ENCODE measurements around the gene PABPN1L. TPM values are rescaled to one million over a fixed set of nuclear protein-coding genes. Genes with fewer than 3 reads are reported as not detected.

The PABPN1L gene
- total RNA-seq, 1 experiment from 2014 or later: not detected

DNA sequence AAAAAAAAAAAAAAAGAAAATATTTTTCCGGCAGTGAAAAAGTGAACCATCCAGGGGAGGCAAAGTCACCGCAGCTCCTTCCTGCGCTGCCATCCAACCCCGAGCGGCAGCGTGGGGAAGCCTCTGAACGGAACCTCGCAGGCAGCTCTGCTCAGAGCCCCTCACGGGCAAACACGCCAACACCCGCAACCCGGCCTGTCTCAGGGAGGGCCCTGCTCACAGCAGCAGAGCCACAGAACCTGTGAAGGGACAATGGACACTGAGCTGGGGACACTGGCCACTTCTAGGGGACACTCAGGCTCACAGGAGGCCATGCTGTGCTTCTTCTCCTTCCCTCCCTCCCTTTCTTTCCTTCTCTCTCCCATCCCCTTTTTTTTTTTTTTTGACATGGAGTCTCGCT, 33.4 kb downstream of the PABPN1L start:
- H3K14ac ChIP-seq (ENCODE audit: insufficient read depth, low read length): no peak overlapping the region
- no peaks in the 10 kb centered on the region for H3K4me1 ChIP-seq (ENCODE audit: insufficient read depth, low read length)
- no peak overlapping the region for H2BK120ac ChIP-seq (ENCODE audit: low read depth, low read length, poor library complexity, severe bottlenecking)
- TF ChIP-seq, protein P1, sequence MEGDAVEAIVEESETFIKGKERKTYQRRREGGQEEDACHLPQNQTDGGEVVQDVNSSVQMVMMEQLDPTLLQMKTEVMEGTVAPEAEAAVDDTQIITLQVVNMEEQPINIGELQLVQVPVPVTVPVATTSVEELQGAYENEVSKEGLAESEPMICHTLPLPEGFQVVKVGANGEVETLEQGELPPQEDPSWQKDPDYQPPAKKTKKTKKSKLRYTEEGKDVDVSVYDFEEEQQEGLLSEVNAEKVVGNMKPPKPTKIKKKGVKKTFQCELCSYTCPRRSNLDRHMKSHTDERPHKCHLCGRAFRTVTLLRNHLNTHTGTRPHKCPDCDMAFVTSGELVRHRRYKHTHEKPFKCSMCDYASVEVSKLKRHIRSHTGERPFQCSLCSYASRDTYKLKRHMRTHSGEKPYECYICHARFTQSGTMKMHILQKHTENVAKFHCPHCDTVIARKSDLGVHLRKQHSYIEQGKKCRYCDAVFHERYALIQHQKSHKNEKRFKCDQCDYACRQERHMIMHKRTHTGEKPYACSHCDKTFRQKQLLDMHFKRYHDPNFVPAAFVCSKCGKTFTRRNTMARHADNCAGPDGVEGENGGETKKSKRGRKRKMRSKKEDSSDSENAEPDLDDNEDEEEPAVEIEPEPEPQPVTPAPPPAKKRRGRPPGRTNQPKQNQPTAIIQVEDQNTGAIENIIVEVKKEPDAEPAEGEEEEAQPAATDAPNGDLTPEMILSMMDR (conservative IDR thresholded peaks at IDR 0.05): no peak
- H3K27ac ChIP-seq (ENCODE audit: insufficient read length, low read depth, low read length): no peak overlapping the region
- WGBS (ENCODE audit: extremely low coverage, insufficient read length, low lambda C conversion rate): no CpG with 5 or more reads among the region's 13 CpGs
- no peak overlapping the region for H3K27ac Mint-ChIP-seq
- no peak overlapping the region for H2AK5ac ChIP-seq (ENCODE audit: insufficient read length, low read length)
- no peak overlapping the region for H3K23ac ChIP-seq (ENCODE audit: insufficient read length, low read depth, low read length)
- no peak overlapping the region for H3T11ph ChIP-seq (ENCODE audit: low read length)
- no peak overlapping the region for H4K5ac ChIP-seq (ENCODE audit: insufficient read length, low read depth, low read length)
- no peaks in the 10 kb centered on the region for H3K23me2 ChIP-seq (ENCODE audit: insufficient read length, low read depth, low read length, poor library complexity, severe bottlenecking)
- no peak for DNase-seq
- H4K91ac ChIP-seq (ENCODE audit: insufficient read length, low read depth, low read length): no peak overlapping the region
- no peaks in the 10 kb centered on the region for H3K79me1 ChIP-seq (ENCODE audit: insufficient read depth, low read depth, low read length, poor library complexity, severe bottlenecking)
- H3K4me1 Mint-ChIP-seq: no peaks in the 10 kb centered on the region
- no peak overlapping the region for H4K8ac ChIP-seq (replicated peaks; ENCODE audit: insufficient read length, low read depth, low read length)
- no peaks in the 10 kb centered on the region for H3K9me3 Mint-ChIP-seq
- no peak overlapping the region for H3K4me2 ChIP-seq (ENCODE audit: insufficient read depth, insufficient read length, low read length)
- H4K20me1 ChIP-seq (ENCODE audit: control insufficient read depth, insufficient read depth, insufficient read length): no peaks in the 10 kb centered on the region
- no peak overlapping the region for H3K4ac ChIP-seq (ENCODE audit: low read depth, low read length)
- no peaks in the 10 kb centered on the region for H3K27me3 Mint-ChIP-seq (ENCODE audit: low read depth)
- H2BK12ac ChIP-seq (ENCODE audit: insufficient read length, low read depth, low read length): no peak overlapping the region
- H2AFZ ChIP-seq (ENCODE audit: low read length): no peak overlapping the region
- H2BK5ac ChIP-seq (ENCODE audit: insufficient read length, low read length): no peak overlapping the region
- H3K27me3 ChIP-seq (ENCODE audit: insufficient read depth, low read length): no peaks in the 10 kb centered on the region
- H3K56ac ChIP-seq (ENCODE audit: insufficient read length, low read depth, low read length): no peak overlapping the region
- no peak overlapping the region for H2BK20ac ChIP-seq (ENCODE audit: low read depth, low read length, poor library complexity, severe bottlenecking)
- H3K4me3 Mint-ChIP-seq: no peak overlapping the region
- no peak overlapping the region for H3K18ac ChIP-seq (ENCODE audit: insufficient read length, low read depth, low read length)
- no peak overlapping the region for H3K9ac ChIP-seq (ENCODE audit: extremely low read depth, insufficient read length, low read length)
- H2BK15ac ChIP-seq (ENCODE audit: low read depth, low read length): no peak overlapping the region
- H3K79me2 ChIP-seq (ENCODE audit: insufficient read depth, low read length): no peaks in the 10 kb centered on the region
- H3K9me3 ChIP-seq (ENCODE audit: control insufficient read depth, low read depth, low read length): no peaks in the 10 kb centered on the region
- peaks cover 0 to 6% (median 3%) of the 10 kb centered on the region in 3 experiments; a peak in 3 of 7 replicates for H3K36me3 Mint-ChIP-seq (ENCODE audit: insufficient read depth in 1 of 3, low read depth in 3 of 3)
